ENCODE data around the gene COX7A1. TPM values are rescaled to one million over a fixed set of nuclear protein-coding genes. Genes with fewer than 3 reads are reported as not detected.

COX7A1 gene
- total RNA-seq, 2 donors from 2014 or later = 6.3 to 41.0 TPM

- Histone ChIP-seq H3K4me1 (ENCODE audit: control insufficient read depth in 1 of 2, low read depth in 2 of 2) (peaks cover 12 to 22% of the 10 kb centered on the region in 2 donors), H3K4me3 (peak overlapping the region; percentile 83), H3K27me3 (replicated peaks; ENCODE audit: insufficient read depth) (no peaks in the 10 kb centered on the region), H3K27ac (peak overlapping the region; percentile 98 to 99), H3K9me3 (no peaks in the 10 kb centered on the region), H3K36me3 (peaks cover 40% of the 10 kb centered on the region)
- no peak for TF ChIP-seq CTCF (IDR thresholded peaks at IDR 0.05)
- no peak for DNase-seq (ENCODE audit: low spot score)
- no peak for ATAC-seq (ENCODE audit: insufficient number of reproducible peaks, low FRiP score, low read depth)
Measured at GRCh38 chr19:36150586-36150985, 1.7 kb downstream of the COX7A1 start.

- TF ChIP-seq CTCF (IDR thresholded peaks at IDR 0.05) = no peak
- H3K4me1 ChIP-seq (ENCODE audit: control insufficient read depth in 1 of 2, low read depth in 2 of 2) = peaks cover 12 to 22% of the 10 kb centered on the region in 2 donors
- H3K36me3 ChIP-seq = peaks cover 47% of the 10 kb centered on the region
- no peaks in the 10 kb centered on the region for H3K27me3 ChIP-seq (replicated peaks; ENCODE audit: insufficient read depth)
- no peaks in the 10 kb centered on the region for H3K9me3 ChIP-seq
- DNase-seq (ENCODE audit: low spot score) (no peak), ATAC-seq (ENCODE audit: insufficient number of reproducible peaks, low FRiP score, low read depth) (no peak)
- peak overlapping the region in 1 of 2 donors; percentile 99 for H3K27ac ChIP-seq
- H3K4me3 ChIP-seq = no peak overlapping the region
Measured at GRCh38 chr19:36149673-36150406, 2.4 kb downstream of the COX7A1 start.

GRCh38 chr19:36144624-36145023 lies 7.6 kb downstream of the COX7A1 start:
- Histone ChIP-seq H3K9me3 (no peaks in the 10 kb centered on the region), H3K27ac (no peak overlapping the region), H3K4me3 (no peak overlapping the region), H3K36me3 (peaks cover 63% of the 10 kb centered on the region), H3K27me3 (replicated peaks; ENCODE audit: insufficient read depth) (no peaks in the 10 kb centered on the region), H3K4me1 (ENCODE audit: control insufficient read depth in 1 of 2, low read depth in 2 of 2) (peaks cover 6 to 8% of the 10 kb centered on the region in 2 donors)
- DNase-seq (ENCODE audit: low spot score) = no peak
- ATAC-seq (ENCODE audit: insufficient number of reproducible peaks, low FRiP score, low read depth) = no peak
- TF ChIP-seq CTCF (IDR thresholded peaks at IDR 0.05) = no peak

- H3K27ac ChIP-seq = no peak overlapping the region
- DNase-seq (ENCODE audit: low spot score) (no peak), ATAC-seq (ENCODE audit: insufficient number of reproducible peaks, low FRiP score, low read depth) (no peak)
- H3K9me3 ChIP-seq = no peaks in the 10 kb centered on the region
- no peaks in the 10 kb centered on the region for H3K27me3 ChIP-seq (replicated peaks; ENCODE audit: insufficient read depth)
- TF ChIP-seq CTCF (IDR thresholded peaks at IDR 0.05) = no peak
- peaks cover 9 to 16% of the 10 kb centered on the region in 2 donors for H3K4me1 ChIP-seq (ENCODE audit: control insufficient read depth in 1 of 2, low read depth in 2 of 2)
- H3K4me3 ChIP-seq = no peak overlapping the region
- peaks cover 47% of the 10 kb centered on the region for H3K36me3 ChIP-seq
Measured at GRCh38 chr19:36142496-36142895, 9.8 kb downstream of the COX7A1 start.

- DNase-seq (ENCODE audit: low spot score) (no peak), ATAC-seq (ENCODE audit: insufficient number of reproducible peaks, low FRiP score, low read depth) (no peak)
- TF ChIP-seq CTCF (IDR thresholded peaks at IDR 0.05) = no peak
- H3K36me3 ChIP-seq = peaks cover 43% of the 10 kb centered on the region
- peaks cover 12 to 20% of the 10 kb centered on the region in 2 donors for H3K4me1 ChIP-seq (ENCODE audit: control insufficient read depth in 1 of 2, low read depth in 2 of 2)
- peak overlapping the region in 1 of 2 donors; percentile 99 for H3K27ac ChIP-seq
- H3K4me3 ChIP-seq = no peak overlapping the region
- H3K27me3 ChIP-seq (replicated peaks; ENCODE audit: insufficient read depth) = no peaks in the 10 kb centered on the region
- no peaks in the 10 kb centered on the region for H3K9me3 ChIP-seq
Measured at GRCh38 chr19:36142046-36142445, 10.2 kb downstream of the COX7A1 start.
